ENCODE measurements around the gene KRTAP5-11. TPM values are rescaled to one million over a fixed set of nuclear protein-coding genes. Genes with fewer than 3 reads are reported as not detected.
"Not testable (repeated sequence)": the region's sequence is repeated elsewhere in the genome, so short reads cannot be mapped to it uniquely, and the experiment has no call there.

Gene KRTAP5-11, protein sequence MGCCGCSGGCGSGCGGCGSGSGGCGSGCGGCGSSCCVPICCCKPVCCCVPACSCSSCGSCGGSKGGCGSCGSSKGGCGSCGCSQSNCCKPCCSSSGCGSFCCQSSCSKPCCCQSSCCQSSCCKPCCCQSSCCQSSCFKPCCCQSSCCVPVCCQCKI
- not detected for total RNA-seq

DNA sequence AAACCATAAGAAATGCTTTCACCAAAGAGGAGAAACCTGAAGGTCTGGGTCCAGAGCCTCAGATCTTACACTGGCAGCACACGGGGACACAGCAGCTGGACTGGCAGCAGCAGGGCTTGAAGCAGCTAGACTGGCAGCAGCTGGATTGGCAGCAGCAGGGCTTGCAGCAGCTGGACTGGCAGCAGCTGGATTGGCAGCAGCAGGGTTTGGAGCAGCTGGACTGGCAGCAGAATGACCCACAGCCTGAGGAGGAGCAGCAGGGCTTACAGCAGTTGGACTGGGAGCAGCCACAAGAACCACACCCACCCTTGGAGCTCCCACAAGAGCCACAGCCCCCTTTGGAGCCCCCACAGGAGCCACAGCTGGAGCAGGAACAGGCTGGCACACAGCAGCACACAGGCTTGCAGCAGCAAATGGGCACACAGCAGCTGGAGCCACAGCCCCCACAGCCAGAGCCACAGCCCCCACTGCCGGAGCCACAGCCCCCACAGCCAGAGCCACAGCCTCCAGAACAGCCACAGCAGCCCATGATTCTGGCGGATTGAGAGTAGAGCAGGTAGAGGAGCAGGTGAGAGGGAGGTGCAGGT lies at the start of gene KRTAP5-11:
Gene KRTAP5-11 (minus strand): TSS at position 567 of the 587 bp plus-strand sequence. CDS start 38 bp downstream, at position 529.
- DNase-seq (ENCODE audit: low read depth in 2 of 3, low spot score in 2 of 3): no peak

DNA sequence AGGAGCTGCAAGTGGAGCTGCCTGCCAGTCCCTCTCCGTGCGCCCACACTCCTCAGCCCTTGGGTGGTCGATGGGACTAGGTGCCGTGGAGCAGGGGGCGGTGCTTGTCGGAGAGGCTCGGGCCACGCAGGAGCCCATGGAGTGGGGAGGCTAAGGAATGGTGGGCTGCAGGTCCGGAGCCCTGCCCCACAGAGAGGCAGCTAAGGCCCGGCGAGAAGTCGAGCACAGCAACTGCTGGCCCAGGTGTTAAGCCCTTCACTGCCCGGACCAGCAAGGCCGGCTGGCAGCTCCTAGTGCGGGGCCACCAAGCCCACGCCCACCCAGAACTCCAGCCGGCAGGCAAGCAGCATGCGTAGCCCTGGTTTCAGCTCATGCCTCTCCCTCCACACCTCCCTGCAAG lies 48.9 kb upstream of the KRTAP5-11 start:
- not testable (repeated sequence) for DNase-seq (ENCODE audit: low read depth in 2 of 3, low spot score in 2 of 3)

DNA sequence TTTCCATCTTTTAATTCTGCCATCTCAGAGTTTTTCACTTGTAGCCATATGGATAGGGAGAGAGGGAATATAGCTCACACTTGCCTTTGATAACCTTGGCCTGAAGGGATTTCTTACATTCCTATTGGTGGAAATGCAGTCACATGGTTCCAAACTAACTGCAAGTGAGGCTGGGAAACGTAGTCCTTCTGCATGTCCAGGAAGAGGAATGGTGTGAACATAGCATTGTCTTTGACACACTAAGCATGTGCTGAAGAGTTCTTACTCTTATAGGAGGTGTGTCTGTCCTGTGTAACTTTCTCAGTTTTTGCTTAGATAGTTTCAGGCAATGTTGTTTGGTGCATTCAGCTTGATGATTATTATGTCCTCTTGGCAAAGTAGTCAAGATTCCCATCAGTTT lies 47.4 kb upstream of the KRTAP5-11 start:
- not testable (repeated sequence) for DNase-seq (ENCODE audit: low read depth in 2 of 3, low spot score in 2 of 3)

DNA sequence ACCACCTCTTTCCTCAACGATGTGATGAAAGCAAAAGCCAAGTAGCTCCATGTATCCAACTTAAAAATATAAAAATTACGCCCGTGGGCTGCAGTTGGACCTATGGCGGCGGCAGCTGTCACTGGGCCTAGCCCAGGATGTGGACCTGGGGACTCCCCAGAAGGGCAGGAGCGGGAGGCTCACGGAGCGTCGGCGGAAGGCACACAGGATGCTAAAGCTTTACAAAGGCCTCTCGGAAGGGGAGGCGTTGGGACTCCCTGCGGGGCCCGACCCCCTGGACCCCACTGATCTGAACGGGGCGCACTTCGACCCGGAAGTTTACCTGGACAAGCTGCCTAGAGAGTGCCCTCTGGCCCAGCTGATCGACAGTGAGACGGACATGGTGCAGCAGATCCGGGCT lies 46.3 kb upstream of the KRTAP5-11 start:
- DNase-seq (ENCODE audit: low read depth in 2 of 3, low spot score in 2 of 3): not testable (repeated sequence)

DNA sequence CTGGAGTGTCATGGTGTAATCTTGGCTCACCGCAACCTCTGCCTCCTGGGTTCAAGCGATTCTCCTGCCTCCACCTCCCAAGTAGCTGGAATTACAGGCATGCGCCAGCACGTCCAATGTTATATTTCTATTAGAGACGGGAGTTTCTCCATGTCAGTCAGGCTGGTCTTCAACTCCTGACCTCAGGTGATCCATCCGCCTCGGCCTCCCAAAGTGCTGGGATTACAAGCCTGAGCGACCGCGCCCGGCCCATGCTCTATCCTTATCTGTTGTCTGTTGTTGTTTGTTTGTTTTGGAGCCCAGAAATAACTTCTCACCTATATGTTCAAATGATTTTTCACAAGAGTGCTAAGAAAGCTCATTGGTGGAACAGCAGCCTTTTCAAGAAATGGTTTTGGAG lies 40.6 kb upstream of the KRTAP5-11 start:
- not testable (repeated sequence) for DNase-seq (ENCODE audit: low read depth in 2 of 3, low spot score in 2 of 3)

DNA sequence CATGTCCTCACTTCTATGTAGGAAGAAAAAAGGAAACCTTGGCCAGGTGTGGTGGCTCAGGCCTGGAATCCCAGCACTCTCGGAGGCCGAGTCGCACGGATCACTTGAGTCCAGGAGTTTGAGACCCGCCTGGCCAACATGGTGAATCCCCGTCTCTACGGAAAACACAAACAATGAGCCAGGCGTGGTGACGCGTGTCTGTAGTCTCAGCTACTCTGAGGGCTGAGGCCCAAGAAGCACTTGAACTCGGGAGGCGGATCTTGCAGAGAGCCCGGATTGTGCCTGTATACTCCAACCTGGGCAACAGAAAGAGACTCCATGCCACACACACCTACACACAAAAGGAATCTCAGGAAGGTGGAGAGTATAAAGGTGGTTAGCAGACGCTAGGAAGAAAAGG lies 39.9 kb upstream of the KRTAP5-11 start:
- DNase-seq (ENCODE audit: low read depth in 2 of 3, low spot score in 2 of 3): not testable (repeated sequence)

DNA sequence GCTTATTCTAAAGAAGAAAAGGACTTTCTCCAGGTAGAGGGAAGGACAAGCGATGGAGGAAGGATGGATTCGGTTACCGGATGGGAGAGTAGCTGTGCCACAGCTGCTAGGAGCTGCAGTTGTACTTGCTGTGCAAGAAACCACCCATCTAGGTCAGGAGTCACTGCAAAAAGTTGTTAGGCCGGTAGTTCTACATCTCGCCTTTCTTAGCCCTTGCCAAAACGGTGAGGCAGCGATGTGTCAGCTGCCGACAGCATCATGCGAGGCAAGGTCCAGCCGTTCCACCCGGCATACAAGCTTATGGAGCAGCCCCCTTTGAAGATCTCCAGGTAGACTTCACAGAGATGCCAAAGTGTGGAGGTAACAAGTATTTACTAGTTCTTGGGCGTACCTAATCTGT lies 32.3 kb upstream of the KRTAP5-11 start:
- not testable (repeated sequence) for DNase-seq (ENCODE audit: low read depth in 2 of 3, low spot score in 2 of 3)

DNA sequence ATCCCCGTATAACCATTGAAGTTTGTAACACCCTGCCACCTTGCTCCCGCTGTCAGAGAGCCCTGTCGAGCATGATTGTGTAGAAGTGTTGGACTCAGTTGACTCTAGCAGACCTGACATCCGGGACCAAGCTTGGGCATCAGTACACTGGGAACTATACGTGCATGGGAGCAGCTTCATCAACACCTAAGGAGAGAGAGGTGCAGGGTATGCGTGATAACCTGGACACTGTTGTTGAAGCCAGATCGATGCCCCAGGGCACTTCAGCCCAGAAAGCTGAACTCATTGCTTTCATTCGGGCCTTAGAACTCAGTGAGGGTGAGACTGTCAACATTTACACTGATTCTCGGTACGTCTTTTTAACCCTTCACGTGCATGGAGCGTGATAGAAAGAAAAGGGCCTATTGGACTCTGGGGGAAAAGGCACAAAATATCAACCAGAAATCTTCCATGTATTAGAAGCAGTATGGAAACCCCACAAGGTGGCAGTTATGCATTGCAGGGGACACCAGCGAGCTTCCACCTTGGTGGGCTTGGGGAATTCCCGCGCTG lies 31.8 kb upstream of the KRTAP5-11 start:
- not testable (repeated sequence) for DNase-seq (ENCODE audit: low read depth in 2 of 3, low spot score in 2 of 3)

DNA sequence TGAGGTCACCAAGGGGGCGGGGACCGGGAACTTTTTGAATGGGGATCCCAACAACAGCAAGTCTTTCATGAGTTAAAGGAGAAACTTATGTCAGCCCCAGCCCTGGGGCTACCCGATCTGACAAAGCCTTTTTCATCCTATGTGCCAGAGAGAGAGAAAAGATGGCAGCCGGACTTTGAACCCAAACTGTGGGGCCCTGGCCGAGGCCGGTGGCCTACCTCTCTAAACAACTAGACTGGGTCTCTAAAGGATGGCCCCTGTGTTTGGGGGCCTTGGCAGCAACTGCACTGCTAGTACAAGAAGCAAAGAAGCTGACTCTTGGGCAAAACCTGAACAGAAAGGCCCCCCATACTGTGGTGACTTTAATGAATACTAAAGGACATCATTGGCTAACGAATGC lies 31.3 kb upstream of the KRTAP5-11 start:
- DNase-seq (ENCODE audit: low read depth in 2 of 3, low spot score in 2 of 3): not testable (repeated sequence)

DNA sequence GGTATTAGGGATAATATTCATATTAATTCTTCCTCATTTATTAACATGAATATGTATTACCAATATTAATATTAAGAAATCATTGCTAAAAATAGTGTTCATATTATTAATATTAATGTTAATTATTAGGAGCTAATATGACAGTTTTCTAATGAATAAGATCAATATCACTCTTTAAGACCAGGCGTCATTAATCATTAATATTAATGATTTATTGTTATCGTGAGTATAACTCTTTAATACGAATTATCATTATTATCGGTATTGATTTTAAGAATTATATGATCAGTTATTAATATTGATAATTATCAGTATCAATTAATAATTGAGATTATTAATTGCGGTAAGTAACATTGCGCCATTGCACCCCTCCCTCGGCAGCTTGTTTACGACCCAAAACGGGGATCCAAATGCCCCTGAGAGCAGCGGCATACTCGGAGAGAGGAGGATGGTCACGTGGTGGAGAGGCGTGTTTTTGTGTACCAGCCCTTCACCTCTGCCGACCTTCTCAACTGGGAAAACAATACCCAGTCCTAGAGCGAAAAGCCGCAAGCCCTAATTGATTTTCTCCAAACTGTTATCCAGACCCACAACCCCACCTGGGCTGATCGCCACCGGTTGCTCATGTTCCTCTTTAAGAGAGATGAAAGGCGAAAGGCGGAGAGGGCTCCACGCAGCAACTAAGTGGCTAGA lies 28.7 kb upstream of the KRTAP5-11 start:
- DNase-seq (ENCODE audit: low read depth in 2 of 3, low spot score in 2 of 3): not testable (repeated sequence)

DNA sequence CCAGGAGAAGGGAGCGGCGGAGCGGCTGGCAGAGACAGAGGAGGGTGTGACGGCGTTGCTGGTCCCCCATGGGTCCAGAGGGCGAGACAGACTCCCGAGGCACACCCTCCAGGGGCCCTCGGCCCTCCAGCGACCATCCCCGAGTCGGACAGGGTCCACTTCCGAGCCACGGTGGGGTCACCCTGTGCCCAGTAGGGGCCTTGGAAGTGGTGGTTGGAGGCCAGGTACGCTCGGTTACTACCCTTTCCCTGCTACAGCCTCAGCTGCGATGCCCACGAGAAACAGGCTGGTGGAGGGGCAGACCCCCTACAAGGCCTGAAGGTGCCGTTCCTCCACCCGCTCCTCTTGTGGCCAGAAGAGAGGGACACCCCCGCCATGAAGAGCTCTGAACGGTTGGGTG lies 25.6 kb upstream of the KRTAP5-11 start:
- not testable (repeated sequence) for DNase-seq (ENCODE audit: low read depth in 2 of 3, low spot score in 2 of 3)

DNA sequence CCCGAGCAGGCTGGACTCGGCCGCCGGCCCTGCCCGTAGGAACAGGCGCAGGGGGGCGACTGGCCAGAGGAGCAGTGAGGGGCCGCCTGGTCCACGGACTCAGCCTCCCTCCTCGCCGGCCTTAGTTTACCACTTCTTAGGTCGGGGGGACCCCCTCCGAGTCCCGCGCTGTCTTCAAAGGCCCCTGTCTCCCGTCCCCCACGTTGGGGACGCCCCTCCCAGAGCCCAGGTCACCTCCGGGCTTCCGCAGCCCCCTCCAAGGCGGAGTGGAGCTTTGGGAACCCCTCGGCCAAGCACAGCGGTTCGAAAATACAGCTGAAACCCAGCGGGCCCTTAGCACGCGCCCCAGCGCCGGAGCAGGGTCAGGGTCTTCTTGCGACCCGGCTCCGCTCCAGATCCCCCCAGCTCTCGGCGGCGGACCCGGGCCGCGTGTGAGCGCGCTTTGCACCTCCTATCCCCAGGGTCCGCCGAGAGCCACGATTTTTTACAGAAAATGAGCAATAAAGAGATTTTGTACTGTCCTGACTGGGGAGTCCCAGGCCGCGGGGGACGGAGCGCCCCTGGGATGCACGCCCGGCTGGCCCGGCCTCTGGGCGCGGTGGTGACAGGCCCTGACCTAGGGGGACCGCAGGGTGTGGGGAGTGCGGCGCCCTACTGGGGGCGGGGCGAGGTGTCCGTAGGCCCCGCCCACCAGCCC lies 25.0 kb upstream of the KRTAP5-11 start:
- not testable (repeated sequence) for DNase-seq (ENCODE audit: low read depth in 2 of 3, low spot score in 2 of 3)

DNA sequence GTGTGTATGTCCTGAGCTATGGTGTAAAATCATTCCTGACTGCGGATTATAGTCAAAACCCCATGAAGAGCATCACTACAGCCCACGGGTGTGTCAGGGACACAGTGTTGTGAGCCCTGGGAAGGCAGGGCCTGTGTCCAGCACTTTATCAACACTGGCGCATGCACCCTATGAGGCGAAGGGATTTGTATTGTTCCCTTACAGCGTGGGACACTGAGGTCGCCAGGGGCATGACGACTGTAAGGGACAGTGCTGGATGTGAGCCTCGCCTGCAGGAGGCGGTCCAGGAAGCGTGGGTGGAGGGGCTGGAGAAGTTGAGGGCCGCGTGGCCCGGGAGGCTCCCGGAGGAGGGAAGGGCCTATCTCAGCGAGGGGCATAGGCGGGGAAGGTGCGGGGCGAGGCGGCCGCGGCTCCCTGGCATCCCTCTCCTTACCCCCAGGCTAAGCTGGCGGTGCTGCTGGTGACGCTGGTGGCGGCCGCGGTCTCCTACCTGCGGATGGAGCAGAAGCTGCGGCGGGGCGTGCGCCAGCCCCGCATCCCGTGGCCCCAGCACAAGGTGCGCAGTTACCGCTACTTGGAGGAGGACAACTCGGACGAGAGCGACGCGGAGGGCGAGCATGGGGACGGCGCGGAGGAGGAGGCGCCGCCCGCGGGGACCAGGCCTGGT lies 24.3 kb upstream of the KRTAP5-11 start:
- DNase-seq (ENCODE audit: low read depth in 2 of 3, low spot score in 2 of 3): not testable (repeated sequence)

DNA sequence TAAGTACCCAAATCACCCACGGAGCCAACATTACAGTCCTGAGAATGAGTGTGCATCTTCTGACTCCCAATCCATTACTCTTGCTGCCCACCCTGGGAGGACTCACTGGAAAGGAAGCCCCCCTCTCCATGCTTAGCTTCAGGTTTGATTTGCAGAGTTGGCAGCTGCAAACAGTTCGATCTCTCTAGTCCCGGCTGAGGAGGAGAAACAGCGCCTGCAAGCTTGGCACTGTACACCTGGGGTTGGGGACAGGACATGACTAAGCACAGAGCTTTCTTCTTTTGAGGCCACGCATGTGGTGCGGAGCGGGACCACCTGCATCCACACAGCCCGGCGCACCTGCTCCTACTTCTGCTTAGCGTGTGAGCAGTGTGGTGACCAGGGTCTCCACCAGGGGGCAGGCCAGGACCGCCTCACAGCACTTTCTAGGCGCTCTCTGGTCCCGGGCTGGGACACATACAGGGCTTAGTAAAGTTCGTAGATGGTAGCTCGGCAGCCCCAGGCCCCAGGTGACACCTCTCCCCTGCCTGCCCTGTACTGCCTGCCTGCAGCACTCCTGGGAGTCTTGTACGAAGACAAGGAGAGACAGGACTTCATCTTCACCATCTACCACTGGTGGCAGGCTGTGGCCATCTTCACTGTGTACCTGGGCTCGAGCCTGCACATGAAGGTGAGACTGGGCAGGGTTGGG lies 22.3 kb upstream of the KRTAP5-11 start:
- peak in 2 of 3 donors; percentile 17 to 18 for DNase-seq (ENCODE audit: low read depth in 2 of 3, low spot score in 2 of 3)

DNA sequence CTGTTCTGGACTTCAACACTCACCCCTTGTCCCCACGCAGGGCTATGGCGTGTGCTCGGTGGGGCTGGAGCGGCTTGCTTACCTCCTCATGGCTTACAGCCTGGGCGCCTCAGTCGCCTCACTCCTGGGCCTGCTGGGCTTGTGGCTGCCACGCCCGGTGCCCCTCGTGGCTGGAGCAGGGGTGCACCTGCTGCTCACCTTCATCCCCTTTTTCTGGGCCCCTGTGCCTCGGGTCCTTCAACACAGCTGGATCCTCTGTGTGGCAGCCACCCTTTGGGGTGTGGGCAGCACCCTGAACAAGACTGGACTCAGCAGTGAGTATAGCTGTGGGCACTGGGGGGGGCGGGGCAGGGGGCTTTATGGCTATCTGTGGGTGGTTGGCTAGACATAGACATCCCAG lies 20.5 kb upstream of the KRTAP5-11 start:
- not testable (repeated sequence) for DNase-seq (ENCODE audit: low read depth in 2 of 3, low spot score in 2 of 3)

DNA sequence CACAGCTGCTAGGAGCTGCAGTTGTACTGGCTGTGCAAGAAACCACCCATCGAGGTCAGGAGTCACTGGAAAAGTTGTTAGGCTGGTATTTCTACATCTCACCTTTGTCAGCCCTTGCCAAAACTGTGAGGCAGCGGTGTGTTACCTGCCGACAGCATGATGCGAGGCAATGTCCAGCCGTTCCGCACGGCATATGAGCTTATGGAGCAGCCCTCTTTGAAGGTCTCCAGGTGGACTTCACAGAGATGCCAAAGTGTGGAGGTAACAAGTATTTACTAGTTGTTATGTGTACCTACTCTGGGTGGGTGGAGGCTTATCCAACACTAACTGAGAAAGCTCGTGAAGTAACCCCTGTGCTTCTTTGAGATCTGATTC lies 6.9 kb upstream of the KRTAP5-11 start:
- not testable (repeated sequence) for DNase-seq (ENCODE audit: low read depth in 2 of 3, low spot score in 2 of 3)

DNA sequence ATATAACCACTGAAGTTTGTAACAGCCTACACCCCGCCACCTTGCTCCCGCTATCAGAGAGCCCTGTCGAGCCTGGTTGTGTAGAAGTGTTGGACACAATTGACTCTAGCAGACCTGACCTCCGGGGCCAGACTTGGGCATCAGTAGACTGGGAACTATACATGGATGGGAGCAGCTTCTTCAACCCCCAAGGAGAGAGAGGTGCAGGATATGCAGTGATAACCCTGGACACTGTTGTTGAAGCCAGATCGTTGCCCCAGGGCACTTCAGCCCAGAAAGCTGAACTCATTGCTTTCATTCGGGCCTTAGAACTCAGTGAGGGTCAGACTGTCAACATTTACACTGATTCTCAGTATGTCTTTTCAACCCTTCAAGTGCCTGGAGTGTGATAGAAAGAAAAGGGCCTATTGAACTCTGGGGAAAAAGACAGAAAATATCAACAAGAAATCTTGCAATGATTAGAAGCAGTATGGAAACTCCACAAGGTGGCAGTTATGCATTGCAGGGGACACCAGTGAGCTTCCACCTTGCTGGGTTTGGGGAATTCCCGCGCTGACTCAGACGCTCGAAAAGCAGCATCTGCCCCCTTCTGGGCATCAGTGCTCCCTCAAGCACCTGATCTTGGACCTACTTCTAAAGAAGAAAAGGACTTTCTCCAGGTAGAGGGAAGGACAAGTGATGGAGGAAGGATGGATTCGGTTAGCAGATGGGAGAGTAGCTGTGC lies 6.3 kb upstream of the KRTAP5-11 start:
- DNase-seq (ENCODE audit: low read depth in 2 of 3, low spot score in 2 of 3): peak in 2 of 3 donors; percentile 56 to 68

DNA sequence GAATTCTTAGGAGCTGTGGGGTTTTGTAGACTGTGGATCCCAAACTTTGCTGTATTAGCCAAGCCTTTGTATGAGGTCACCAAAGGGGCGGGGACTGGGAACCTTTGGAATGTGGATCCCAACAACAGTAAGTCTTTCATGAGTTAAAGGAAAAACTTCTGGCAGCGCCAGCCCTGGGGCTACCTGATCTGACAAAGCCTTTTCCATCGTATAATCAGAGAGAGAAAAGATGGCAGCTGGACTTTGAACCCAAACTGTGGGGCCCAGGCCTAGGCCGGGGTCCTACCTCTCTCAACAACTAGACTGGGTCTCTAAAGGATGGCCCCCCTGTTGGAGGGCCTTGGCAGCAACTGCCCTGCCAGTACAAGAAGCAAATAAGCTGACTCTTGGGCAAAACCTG lies 5.6 kb upstream of the KRTAP5-11 start:
- DNase-seq (ENCODE audit: low read depth in 2 of 3, low spot score in 2 of 3): not testable (repeated sequence)

DNA sequence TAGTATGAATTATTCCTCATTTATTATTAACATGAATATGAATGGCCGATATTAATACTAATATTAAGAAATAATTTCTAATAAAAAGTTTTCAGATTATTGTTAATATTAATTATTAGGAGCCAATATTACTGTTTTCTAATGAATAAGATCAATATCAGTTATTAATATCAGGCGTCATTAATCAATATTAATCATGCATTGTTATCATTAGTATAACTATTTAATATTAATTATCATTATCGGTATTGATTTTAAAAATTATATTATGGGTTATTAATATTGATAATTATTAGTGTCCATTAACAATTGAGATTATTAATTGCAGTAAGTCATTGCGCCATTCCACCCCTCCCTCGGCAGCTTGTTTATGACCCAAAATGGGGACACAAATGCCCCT lies 3.0 kb upstream of the KRTAP5-11 start:
- DNase-seq (ENCODE audit: low read depth in 2 of 3, low spot score in 2 of 3): not testable (repeated sequence)

All from hematopoietic multipotent progenitor cell (in vitro differentiated cells).